ENCODE measurements around the gene NOS2. TPM values are rescaled to one million over a fixed set of nuclear protein-coding genes. Genes with fewer than 3 reads are reported as not detected.

Gene NOS2
- total RNA-seq, result 0.15 and 0.23 TPM in 2 replicates

GRCh38 chr17:27800522-27800921 lies at the start of gene NOS2:
Gene NOS2, minus strand, starts transcription at chr17:27800529. Its CDS starts 1,720 bp downstream, at chr17:27798809.

Other genes starting within 250 kb of the NOS2 start
- gene LGALS9, start 169.3 kb downstream of the NOS2 start, total RNA-seq, result not detected in 2 replicates
- 4.1 and 5.5 TPM in 2 replicates for gene LYRM9, start 92.8 kb upstream of the NOS2 start, total RNA-seq
- 14.3 and 20.9 TPM in 2 replicates for gene NLK, start 242.1 kb upstream of the NOS2 start, total RNA-seq